ENCODE data around the gene GNG14. TPM values are rescaled to one million over a fixed set of nuclear protein-coding genes. Genes with fewer than 3 reads are reported as not detected.

Gene GNG14
- total RNA-seq, 1 donor from 2014 or later, result 0.85 TPM

DNA sequence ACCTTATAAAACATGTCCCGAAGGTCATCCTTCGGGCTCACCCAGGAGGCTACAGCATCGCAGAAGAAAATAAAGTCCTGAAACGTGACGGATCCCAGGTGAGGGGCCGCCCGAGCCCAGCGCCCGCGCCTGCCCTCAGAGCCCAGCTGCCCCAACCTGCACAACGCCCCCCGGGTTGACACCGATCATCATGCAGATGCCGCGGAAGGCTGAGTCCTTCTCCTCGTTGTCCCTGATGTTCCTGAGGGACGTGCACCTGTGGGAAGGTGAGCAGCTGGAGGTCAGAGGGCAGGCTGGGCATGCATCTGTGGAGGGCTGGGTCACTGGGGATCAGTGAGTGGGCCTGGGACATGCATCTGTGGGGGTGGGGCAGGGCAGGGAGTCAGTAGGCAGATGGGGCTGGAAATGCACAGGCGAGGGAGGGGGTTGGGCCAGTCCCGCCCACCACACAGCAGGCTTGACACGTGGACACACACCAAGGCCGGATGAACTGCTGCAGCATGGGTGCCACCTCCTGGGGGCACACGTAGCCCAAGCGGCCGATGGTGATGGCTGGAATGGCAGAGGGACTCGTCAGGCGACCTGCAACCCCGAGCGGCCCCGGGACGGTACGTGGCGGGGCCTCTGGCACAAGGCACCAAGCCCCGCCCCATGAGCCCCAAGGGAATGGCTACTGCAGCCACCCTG is 13.9 kb downstream of the GNG14 start:
- DNase-seq (ENCODE audit: extremely low spot score, unreplicated experiment), result no peak
- H3K27me3 Mint-ChIP-seq, result no peaks in the 10 kb centered on the region
- H3K36me3 Mint-ChIP-seq, result peaks cover 18% of the 10 kb centered on the region
- no peak overlapping the region for H3K27ac Mint-ChIP-seq
- H3K4me3 Mint-ChIP-seq, result no peak overlapping the region
- H3K4me1 Mint-ChIP-seq (ENCODE audit: unreplicated experiment), result peaks cover 7% of the 10 kb centered on the region
- H3K9me3 Mint-ChIP-seq, result no peaks in the 10 kb centered on the region
- TF ChIP-seq, protein P1, sequence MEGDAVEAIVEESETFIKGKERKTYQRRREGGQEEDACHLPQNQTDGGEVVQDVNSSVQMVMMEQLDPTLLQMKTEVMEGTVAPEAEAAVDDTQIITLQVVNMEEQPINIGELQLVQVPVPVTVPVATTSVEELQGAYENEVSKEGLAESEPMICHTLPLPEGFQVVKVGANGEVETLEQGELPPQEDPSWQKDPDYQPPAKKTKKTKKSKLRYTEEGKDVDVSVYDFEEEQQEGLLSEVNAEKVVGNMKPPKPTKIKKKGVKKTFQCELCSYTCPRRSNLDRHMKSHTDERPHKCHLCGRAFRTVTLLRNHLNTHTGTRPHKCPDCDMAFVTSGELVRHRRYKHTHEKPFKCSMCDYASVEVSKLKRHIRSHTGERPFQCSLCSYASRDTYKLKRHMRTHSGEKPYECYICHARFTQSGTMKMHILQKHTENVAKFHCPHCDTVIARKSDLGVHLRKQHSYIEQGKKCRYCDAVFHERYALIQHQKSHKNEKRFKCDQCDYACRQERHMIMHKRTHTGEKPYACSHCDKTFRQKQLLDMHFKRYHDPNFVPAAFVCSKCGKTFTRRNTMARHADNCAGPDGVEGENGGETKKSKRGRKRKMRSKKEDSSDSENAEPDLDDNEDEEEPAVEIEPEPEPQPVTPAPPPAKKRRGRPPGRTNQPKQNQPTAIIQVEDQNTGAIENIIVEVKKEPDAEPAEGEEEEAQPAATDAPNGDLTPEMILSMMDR (conservative IDR thresholded peaks at IDR 0.05), result no peak

DNA sequence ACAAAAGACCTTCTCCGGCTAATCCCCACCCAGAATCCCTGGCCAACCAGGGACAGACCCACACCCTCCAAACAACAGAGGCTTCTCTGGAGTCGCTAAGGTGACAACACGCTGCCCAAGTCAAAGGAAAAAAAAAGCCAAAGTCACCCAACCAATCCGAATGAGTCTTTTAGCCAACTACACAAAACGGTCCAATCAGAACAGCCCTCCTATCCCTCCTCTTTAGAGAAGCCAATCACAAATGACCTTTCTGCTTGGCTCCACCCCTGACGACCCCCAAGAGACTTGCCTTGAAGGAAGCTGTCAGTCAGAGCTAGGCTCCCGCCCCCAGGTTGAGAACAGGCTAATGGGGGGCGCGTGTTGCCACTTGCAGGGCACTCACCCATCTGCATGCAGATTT is 15.2 kb downstream of the GNG14 start:
- H3K9me3 Mint-ChIP-seq, result no peaks in the 10 kb centered on the region

DNA sequence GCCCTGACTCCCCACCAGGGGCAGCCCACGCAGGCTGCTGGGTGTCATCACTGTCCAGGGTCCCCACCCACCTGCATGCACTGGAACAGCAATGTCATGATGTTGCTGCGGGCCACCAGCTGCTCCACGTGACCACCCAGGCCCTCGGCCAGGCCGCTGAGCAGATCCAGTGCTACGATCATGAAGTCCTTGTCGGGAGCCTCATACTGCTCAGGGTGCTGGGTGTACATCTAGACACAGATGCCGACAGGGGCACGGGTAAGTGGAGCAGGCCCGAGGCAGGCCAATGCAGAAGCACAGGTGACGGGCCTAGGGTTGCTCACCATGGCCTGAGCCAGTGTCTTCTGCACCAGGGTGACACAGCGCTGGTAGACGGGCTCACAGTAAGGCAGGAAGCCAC is 17.4 kb downstream of the GNG14 start:
- Mint-ChIP-seq H3K27me3 (no peaks in the 10 kb centered on the region), H3K36me3 (peaks cover 14% of the 10 kb centered on the region), H3K27ac (no peak overlapping the region), H3K4me3 (no peak overlapping the region), H3K9me3 (no peaks in the 10 kb centered on the region), H3K4me1 (ENCODE audit: unreplicated experiment) (peaks cover 5% of the 10 kb centered on the region)
- DNase-seq (ENCODE audit: extremely low spot score, unreplicated experiment), result no peak
- TF ChIP-seq, protein P1 (conservative IDR thresholded peaks at IDR 0.05), result no peak

More for the DNA sequence above, 15.2 kb downstream of the GNG14 start:
- Mint-ChIP-seq H3K4me1 (ENCODE audit: unreplicated experiment) (peaks cover 5% of the 10 kb centered on the region), H3K27me3 (no peaks in the 10 kb centered on the region), H3K27ac (no peak overlapping the region), H3K36me3 (peaks cover 18% of the 10 kb centered on the region), H3K4me3 (no peak overlapping the region)
- no peak for DNase-seq (ENCODE audit: extremely low spot score, unreplicated experiment)
- TF ChIP-seq, protein P1 (conservative IDR thresholded peaks at IDR 0.05), result no peak

DNA sequence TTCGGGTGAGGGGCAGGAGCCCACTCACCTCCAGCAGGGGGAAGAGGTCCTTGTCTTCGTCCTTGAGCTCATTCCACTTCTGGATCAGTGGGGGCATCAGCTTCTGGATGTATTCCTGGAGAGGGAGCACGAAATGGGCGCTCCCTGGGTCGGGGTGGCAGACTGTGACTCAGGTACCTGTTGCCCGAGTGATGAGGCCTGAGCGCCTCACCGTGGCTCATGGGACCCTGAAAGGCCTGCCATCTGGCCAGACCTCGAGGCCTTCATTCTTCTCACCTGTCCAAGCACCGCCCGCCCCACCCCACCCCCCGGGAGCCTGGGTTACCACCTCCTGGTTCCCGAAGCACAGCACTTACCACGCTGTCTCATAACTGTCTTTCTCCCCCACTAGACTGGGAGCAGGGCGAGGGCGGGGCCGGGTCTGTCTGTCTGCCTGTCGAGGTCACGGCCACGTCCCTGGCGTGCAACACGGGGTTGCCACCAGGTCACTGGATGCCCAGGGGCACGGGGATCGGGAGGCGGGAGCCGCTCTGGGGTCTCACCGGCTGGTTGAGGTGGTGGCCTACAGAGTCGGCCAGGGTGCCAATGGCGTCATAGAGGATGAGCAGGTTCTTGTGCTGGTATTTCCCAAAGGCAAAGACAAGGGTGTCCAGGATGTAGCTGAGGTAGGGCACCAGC is 18.0 kb downstream of the GNG14 start:
- no peaks in the 10 kb centered on the region for H3K27me3 Mint-ChIP-seq
- peaks cover 5% of the 10 kb centered on the region for H3K4me1 Mint-ChIP-seq (ENCODE audit: unreplicated experiment)
- TF ChIP-seq, protein P1 (conservative IDR thresholded peaks at IDR 0.05), result no peak
- peaks cover 18% of the 10 kb centered on the region for H3K36me3 Mint-ChIP-seq
- no peak overlapping the region for H3K4me3 Mint-ChIP-seq
- H3K27ac Mint-ChIP-seq, result no peak overlapping the region
- H3K9me3 Mint-ChIP-seq, result no peaks in the 10 kb centered on the region
- no peak for DNase-seq (ENCODE audit: extremely low spot score, unreplicated experiment)

DNA sequence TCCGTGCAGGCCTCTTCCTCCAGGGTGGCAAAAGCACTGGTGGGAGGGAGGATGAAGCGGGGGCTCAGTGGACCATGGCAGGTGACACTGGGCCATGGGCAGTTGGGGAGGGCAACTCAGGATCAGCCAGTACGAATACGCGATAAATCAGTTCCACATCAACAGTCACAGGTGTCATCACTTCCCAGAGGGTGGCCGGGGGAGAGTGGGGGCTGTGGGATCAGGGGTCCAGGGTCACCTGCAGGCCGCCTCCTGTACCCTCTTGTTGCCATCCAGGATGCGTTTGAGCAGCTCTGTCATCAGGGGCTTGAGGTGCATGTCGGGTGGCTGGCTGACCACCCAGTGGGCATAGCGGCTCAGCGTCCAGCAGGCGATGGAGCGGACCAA is 18.5 kb downstream of the GNG14 start:
- H3K4me1 Mint-ChIP-seq (ENCODE audit: unreplicated experiment), result peaks cover 5% of the 10 kb centered on the region
- H3K9me3 Mint-ChIP-seq, result no peaks in the 10 kb centered on the region
- no peak overlapping the region for H3K4me3 Mint-ChIP-seq
- no peaks in the 10 kb centered on the region for H3K27me3 Mint-ChIP-seq
- no peak overlapping the region for H3K27ac Mint-ChIP-seq
- DNase-seq (ENCODE audit: extremely low spot score, unreplicated experiment), result no peak
- peaks cover 18% of the 10 kb centered on the region for H3K36me3 Mint-ChIP-seq
- TF ChIP-seq, protein P1 (conservative IDR thresholded peaks at IDR 0.05), result no peak

All from type B pancreatic cell (in vitro differentiated cells).